ENCODE results near the gene BBIP1.

DNA sequence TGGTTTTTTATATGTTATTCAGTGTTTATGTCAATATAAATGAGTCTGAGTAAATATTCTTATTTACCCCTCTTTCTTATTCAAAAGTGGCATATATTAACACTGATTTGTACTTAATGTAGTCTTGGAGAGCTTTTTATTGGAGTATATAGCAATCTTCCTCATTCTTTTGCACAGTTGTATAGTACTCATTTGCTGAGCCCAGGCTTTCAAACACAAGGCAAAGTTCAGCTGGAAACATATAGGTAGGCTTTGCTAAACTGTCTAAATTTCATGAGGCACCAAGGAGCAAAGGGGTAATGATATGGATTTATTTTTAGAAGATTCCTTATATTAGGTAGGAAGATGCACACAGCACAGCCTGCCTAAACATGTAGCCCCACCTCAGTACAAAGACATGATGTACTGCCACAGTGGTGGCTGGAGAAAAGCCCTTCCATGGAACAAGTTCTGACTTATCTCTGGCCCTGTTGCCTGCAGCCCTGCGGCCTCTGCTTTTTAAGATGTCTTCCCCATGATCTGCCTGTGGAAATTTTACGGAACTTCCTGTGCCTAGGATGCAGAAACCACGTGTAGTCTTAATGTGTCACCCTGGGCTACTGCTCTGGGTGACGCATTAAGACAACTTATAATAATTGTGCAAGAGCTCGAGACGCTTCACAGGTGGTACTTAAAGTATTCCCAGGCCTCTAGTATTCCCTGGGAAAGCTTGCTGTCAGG lies 56.9 kb downstream of the BBIP1 start:
- TF ChIP-seq, protein P1, sequence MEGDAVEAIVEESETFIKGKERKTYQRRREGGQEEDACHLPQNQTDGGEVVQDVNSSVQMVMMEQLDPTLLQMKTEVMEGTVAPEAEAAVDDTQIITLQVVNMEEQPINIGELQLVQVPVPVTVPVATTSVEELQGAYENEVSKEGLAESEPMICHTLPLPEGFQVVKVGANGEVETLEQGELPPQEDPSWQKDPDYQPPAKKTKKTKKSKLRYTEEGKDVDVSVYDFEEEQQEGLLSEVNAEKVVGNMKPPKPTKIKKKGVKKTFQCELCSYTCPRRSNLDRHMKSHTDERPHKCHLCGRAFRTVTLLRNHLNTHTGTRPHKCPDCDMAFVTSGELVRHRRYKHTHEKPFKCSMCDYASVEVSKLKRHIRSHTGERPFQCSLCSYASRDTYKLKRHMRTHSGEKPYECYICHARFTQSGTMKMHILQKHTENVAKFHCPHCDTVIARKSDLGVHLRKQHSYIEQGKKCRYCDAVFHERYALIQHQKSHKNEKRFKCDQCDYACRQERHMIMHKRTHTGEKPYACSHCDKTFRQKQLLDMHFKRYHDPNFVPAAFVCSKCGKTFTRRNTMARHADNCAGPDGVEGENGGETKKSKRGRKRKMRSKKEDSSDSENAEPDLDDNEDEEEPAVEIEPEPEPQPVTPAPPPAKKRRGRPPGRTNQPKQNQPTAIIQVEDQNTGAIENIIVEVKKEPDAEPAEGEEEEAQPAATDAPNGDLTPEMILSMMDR (IDR thresholded peaks at IDR 0.05; ENCODE audit: low read depth, low read length, poor library complexity, severe bottlenecking), result no peak
- no peak for TF ChIP-seq EZH2phosphoT487 (IDR thresholded peaks at IDR 0.05; ENCODE audit: borderline replicate concordance, low read length)
